Prostate gland (tissue), 2 donors: ENCODE data around the gene TTYH2. TPM values are rescaled to one million over a fixed set of nuclear protein-coding genes. Genes with fewer than 3 reads are reported as not detected.
"Not testable (repeated sequence)": the region's sequence is repeated elsewhere in the genome, so short reads cannot be mapped to it uniquely, and the experiment has no call there.

Source experiments
- DNase-seq: peaks from one replicate; pipeline ENCODE4 v3.0.0-alpha.2; 2019; ENCODE audit warnings: low spot score
- H3K27ac ChIP-seq, 2 donors: fragments of 200-600 bp; sonication (generic); 2 replicates each; pipeline ENCODE4 v1.5.1; 2017 to 2019
- H3K27me3 ChIP-seq: fragments of 200-600 bp; sonication (generic); replicated peaks from 2 replicates; pipeline ENCODE4 v1.5.1; 2019; ENCODE audit not compliant: insufficient read depth
- H3K36me3 ChIP-seq, 2 donors: fragments of 200-600 bp; sonication (generic); 1 replicate in 1 of 2; 2 replicates in 1 of 2; pipeline versions ENCODE4 v1.5.1 to v1.8.1; 2017 to 2019
- H3K4me1 ChIP-seq: fragments of 200-600 bp; sonication (generic); replicated peaks from 2 replicates; pipeline ENCODE4 v1.5.1; 2019
- H3K4me3 ChIP-seq, 2 donors: fragments of 200-600 bp; sonication (generic); 2 replicates each; pipeline ENCODE4 v1.5.1; 2017 to 2019
- H3K9me3 ChIP-seq: fragments of 200-600 bp; sonication (generic); 2 replicates; pipeline ENCODE4 v1.5.1; 2017
- POLR2A ChIP-seq: fragments of 450-650 bp; IDR thresholded peaks from one replicate; pipeline ENCODE4 v1.6.1; 2016; ENCODE audit warnings: antibody characterized with exemption, mild to moderate bottlenecking
- POLR2AphosphoS5 ChIP-seq: sonication (generic); formaldehyde crosslinking; IDR thresholded peaks from one replicate; pipeline ENCODE4 v1.6.1; 2017; ENCODE audit warnings: antibody characterized with exemption
- WGBS: methylation state at CpG from one replicate; pipeline ENCODE4 v1.1.5; 2018; 5-methylcytosine and 5-hydroxymethylcytosine counted together
- intact Hi-C: fragments of 100-400 bp; cut with DNase I; formaldehyde crosslinking; loops from one replicate; pipeline ENCODE4 v1.14.2; 2022
- total RNA-seq, 2 donors: library from RNA; depleted of rRNA; stranded (reverse); fragments of >200 nt; gene quantifications; one replicate each; pipeline ENCODE4 v1.1.0, GENCODE V29; 2016
- TF ChIP-seq, protein P1 (sequence below), 4 experiments: fragments of 200-600 bp in 2 of 4; fragments of 450-650 bp in 2 of 4; sonication (generic) in 2 of 4; IDR thresholded peaks; 1 replicate in 3 of 4; 2 replicates in 1 of 4; pipeline ENCODE4 v1.5.1; 2016 to 2019; ENCODE audit warnings: antibody characterized with exemption in 4 of 4, mild to moderate bottlenecking in 2 of 4, moderate library complexity in 2 of 4

The TTYH2 gene
- total RNA-seq, 2 donors from 2014 or later: 7.7 to 43.3 TPM

GRCh38 chr17:74276541-74277009 is 63.2 kb downstream of the TTYH2 start:
- whole genome bisulfite sequencing: 53% methylated on average over 5 of the region's 5 CpGs
- Histone ChIP-seq H3K27ac (no peak overlapping the region), H3K4me1 (no peaks in the 10 kb centered on the region), H3K36me3 (no peaks in the 10 kb centered on the region), H3K4me3 (no peak overlapping the region), H3K27me3 (no peaks in the 10 kb centered on the region), H3K9me3 (no peaks in the 10 kb centered on the region)
- no peak for TF ChIP-seq POLR2AphosphoS5
- TF ChIP-seq, protein P1, sequence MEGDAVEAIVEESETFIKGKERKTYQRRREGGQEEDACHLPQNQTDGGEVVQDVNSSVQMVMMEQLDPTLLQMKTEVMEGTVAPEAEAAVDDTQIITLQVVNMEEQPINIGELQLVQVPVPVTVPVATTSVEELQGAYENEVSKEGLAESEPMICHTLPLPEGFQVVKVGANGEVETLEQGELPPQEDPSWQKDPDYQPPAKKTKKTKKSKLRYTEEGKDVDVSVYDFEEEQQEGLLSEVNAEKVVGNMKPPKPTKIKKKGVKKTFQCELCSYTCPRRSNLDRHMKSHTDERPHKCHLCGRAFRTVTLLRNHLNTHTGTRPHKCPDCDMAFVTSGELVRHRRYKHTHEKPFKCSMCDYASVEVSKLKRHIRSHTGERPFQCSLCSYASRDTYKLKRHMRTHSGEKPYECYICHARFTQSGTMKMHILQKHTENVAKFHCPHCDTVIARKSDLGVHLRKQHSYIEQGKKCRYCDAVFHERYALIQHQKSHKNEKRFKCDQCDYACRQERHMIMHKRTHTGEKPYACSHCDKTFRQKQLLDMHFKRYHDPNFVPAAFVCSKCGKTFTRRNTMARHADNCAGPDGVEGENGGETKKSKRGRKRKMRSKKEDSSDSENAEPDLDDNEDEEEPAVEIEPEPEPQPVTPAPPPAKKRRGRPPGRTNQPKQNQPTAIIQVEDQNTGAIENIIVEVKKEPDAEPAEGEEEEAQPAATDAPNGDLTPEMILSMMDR (IDR thresholded peaks at IDR 0.05): no peak
- no peak for TF ChIP-seq POLR2A
- no peak for DNase-seq
- intact Hi-C loops: no loop called here

- intact Hi-C loops: no loop called here
Observed at GRCh38 chr17:74277935-74278334, 64.6 kb downstream of the TTYH2 start.

GRCh38 chr17:74279617-74280016 is 66.2 kb downstream of the TTYH2 start:
- H3K36me3 ChIP-seq, DNase-seq, H3K27ac ChIP-seq, H3K9me3 ChIP-seq, H3K27me3 ChIP-seq, H3K4me1 ChIP-seq, H3K4me3 ChIP-seq, intact Hi-C loops: not testable (repeated sequence)
- 85% methylated on average over 7 of the region's 7 CpGs for WGBS

More at GRCh38 chr17:74277935-74278334, 64.6 kb downstream of the TTYH2 start:
- Histone ChIP-seq H3K4me1 (no peaks in the 10 kb centered on the region), H3K36me3 (no peaks in the 10 kb centered on the region), H3K9me3 (no peaks in the 10 kb centered on the region), H3K4me3 (no peak overlapping the region), H3K27me3 (no peaks in the 10 kb centered on the region), H3K27ac (no peak overlapping the region)
- WGBS: 93% methylated on average over 1 of the region's 1 CpG
- DNase-seq: no peak
- TF ChIP-seq POLR2A (no peak), POLR2AphosphoS5 (no peak)
- TF ChIP-seq, protein P1 (IDR thresholded peaks at IDR 0.05): no peak

DNA sequence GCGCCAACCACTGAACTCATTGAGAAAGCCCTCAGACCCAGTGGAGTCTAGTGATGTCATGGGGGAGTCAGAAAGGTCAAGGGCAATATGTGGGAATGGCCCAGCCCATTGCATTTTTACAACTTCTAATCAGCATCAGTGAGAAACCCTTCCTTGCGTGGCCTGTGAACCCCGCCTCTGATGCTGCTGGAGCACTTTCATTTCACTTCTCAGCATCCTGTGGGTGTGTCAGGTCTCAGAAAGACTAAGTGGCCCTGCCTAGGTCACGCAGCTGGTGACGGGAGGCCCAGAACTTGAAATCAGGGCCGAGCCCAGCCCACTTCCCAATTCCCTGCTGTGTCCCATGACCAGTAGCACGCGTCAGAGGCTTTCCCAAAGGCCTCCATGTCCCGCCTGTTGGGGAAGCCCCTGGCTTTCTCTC is 66.7 kb downstream of the TTYH2 start:
- H3K4me3 ChIP-seq: no peak overlapping the region
- WGBS: 88% methylated on average over 9 of the region's 9 CpGs
- no peaks in the 10 kb centered on the region for H3K27me3 ChIP-seq

DNA sequence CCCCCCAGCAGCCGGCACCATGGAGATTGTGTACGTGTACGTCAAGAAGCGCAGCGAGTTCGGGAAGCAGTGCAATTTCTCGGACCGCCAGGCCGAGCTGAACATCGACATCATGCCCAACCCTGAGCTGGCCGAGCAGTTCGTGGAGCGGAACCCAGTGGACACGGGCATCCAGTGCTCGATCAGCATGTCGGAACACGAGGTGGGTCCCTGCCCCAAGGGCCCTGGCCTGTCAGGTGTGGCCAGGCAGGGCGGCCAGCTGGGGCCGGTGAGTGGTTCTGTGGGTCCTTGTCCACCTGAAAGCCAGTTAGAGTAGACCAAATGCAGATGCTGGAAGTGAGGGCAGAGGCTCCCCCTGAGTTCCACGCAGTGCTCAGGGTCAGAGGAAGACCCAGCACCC is 68.4 kb downstream of the TTYH2 start:
- TF ChIP-seq POLR2A: no peak
- TF ChIP-seq POLR2AphosphoS5: no peak
- TF ChIP-seq, protein P1 (IDR thresholded peaks at IDR 0.05): no peak
- Histone ChIP-seq H3K36me3 (no peaks in the 10 kb centered on the region), H3K4me1 (no peaks in the 10 kb centered on the region), H3K9me3 (no peaks in the 10 kb centered on the region), H3K27me3 (no peaks in the 10 kb centered on the region), H3K27ac (no peak overlapping the region), H3K4me3 (no peak overlapping the region)
- no peak for DNase-seq
- WGBS: 94% methylated on average over 17 of the region's 20 CpGs
- intact Hi-C loops: no loop called here

More for the DNA sequence above, 66.7 kb downstream of the TTYH2 start:
- intact Hi-C loops: no loop called here
- no peak for DNase-seq
- Histone ChIP-seq H3K4me1 (no peaks in the 10 kb centered on the region), H3K36me3 (no peaks in the 10 kb centered on the region), H3K27ac (no peak overlapping the region), H3K9me3 (no peaks in the 10 kb centered on the region)
- TF ChIP-seq, protein P1 (IDR thresholded peaks at IDR 0.05): no peak
- TF ChIP-seq POLR2A (no peak), POLR2AphosphoS5 (no peak)

GRCh38 chr17:74282274-74282586 is 68.9 kb downstream of the TTYH2 start:
- 95% methylated on average over 4 of the region's 4 CpGs for WGBS
- H3K27ac ChIP-seq, DNase-seq, H3K36me3 ChIP-seq, H3K4me3 ChIP-seq, H3K4me1 ChIP-seq, intact Hi-C loops, H3K27me3 ChIP-seq, H3K9me3 ChIP-seq: not testable (repeated sequence)
